Ishikawa (cell line): ENCODE measurements around the gene ZNF70.

Experiments used
- CEBPB ChIP-seq: IDR thresholded peaks from 2 replicates; pipeline ENCODE4 v1.6.1; 2012
- CREB1 ChIP-seq: IDR thresholded peaks from 2 replicates; pipeline ENCODE4 v1.6.1; 2012; ENCODE audit warnings: low read depth
- EGR1 ChIP-seq: IDR thresholded peaks from 2 replicates; pipeline ENCODE4 v1.6.1; 2012
- EP300 ChIP-seq: IDR thresholded peaks from 2 replicates; pipeline ENCODE4 v1.6.1; 2012; ENCODE audit warnings: borderline replicate concordance
- FOXM1 ChIP-seq: IDR thresholded peaks from 2 replicates; pipeline ENCODE4 v1.6.1; 2012; ENCODE audit warnings: low read depth, borderline replicate concordance
- NFIC ChIP-seq: IDR thresholded peaks from 2 replicates; pipeline ENCODE4 v1.6.1; 2012
- RAD21 ChIP-seq: IDR thresholded peaks from 2 replicates; pipeline ENCODE4 v1.6.1; 2012; ENCODE audit warnings: low read depth
- TAF1 ChIP-seq: IDR thresholded peaks from 2 replicates; pipeline ENCODE4 v1.6.1; 2012; ENCODE audit warnings: low read depth, mild to moderate bottlenecking
- TCF12 ChIP-seq: IDR thresholded peaks from 2 replicates; pipeline ENCODE4 v1.6.1; 2012; ENCODE audit warnings: low read depth
- TEAD4 ChIP-seq: IDR thresholded peaks from 2 replicates; pipeline ENCODE4 v1.6.1; 2012
- YY1 ChIP-seq: IDR thresholded peaks from 2 replicates; pipeline ENCODE4 v1.6.1; 2012; ENCODE audit warnings: low read depth
- ZBTB7A ChIP-seq: IDR thresholded peaks from 2 replicates; pipeline ENCODE4 v1.6.1; 2012; ENCODE audit warnings: low read depth
- TF ChIP-seq, protein P1 (sequence below): IDR thresholded peaks from 2 replicates; pipeline ENCODE4 v1.6.1; 2012; ENCODE audit warnings: low read depth, mild to moderate bottlenecking
- TF ChIP-seq, protein P2 (sequence below): IDR thresholded peaks from 2 replicates; pipeline ENCODE4 v1.6.1; 2012
- TF ChIP-seq, protein P3 (sequence below): IDR thresholded peaks from 2 replicates; pipeline ENCODE4 v1.6.1; 2012

ZNF70 gene

DNA sequence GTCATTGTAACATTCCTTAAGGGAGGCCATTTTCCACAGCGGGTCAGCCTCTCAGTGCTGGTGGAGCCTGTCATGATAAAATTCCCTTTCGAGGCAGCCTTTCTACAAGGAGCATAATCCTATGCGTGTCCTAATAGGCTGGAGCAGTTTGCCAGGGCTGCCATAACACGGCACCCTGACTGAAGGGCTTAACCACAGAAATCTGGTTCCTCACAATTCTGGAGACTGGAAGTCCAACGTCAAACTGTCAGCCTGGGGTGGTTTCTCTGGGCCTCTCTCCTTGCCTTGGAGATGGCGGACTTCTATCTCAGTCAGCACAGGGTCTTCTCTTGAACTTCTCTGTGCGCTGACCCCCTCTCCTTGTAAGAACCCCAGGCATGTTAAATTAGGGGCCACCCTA lies 61.5 kb downstream of the ZNF70 start:
- TF ChIP-seq ZBTB7A (no peak), TAF1 (no peak), CEBPB (no peak), TEAD4 (no peak), EGR1 (no peak), YY1 (no peak), NFIC (no peak), EP300 (no peak), RAD21 (no peak), FOXM1 (no peak), CREB1 (no peak), TCF12 (no peak)
- TF ChIP-seq, protein P1, sequence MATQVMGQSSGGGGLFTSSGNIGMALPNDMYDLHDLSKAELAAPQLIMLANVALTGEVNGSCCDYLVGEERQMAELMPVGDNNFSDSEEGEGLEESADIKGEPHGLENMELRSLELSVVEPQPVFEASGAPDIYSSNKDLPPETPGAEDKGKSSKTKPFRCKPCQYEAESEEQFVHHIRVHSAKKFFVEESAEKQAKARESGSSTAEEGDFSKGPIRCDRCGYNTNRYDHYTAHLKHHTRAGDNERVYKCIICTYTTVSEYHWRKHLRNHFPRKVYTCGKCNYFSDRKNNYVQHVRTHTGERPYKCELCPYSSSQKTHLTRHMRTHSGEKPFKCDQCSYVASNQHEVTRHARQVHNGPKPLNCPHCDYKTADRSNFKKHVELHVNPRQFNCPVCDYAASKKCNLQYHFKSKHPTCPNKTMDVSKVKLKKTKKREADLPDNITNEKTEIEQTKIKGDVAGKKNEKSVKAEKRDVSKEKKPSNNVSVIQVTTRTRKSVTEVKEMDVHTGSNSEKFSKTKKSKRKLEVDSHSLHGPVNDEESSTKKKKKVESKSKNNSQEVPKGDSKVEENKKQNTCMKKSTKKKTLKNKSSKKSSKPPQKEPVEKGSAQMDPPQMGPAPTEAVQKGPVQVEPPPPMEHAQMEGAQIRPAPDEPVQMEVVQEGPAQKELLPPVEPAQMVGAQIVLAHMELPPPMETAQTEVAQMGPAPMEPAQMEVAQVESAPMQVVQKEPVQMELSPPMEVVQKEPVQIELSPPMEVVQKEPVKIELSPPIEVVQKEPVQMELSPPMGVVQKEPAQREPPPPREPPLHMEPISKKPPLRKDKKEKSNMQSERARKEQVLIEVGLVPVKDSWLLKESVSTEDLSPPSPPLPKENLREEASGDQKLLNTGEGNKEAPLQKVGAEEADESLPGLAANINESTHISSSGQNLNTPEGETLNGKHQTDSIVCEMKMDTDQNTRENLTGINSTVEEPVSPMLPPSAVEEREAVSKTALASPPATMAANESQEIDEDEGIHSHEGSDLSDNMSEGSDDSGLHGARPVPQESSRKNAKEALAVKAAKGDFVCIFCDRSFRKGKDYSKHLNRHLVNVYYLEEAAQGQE, result no peak
- TF ChIP-seq, protein P2, sequence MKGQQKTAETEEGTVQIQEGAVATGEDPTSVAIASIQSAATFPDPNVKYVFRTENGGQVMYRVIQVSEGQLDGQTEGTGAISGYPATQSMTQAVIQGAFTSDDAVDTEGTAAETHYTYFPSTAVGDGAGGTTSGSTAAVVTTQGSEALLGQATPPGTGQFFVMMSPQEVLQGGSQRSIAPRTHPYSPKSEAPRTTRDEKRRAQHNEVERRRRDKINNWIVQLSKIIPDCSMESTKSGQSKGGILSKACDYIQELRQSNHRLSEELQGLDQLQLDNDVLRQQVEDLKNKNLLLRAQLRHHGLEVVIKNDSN, result no peak
- TF ChIP-seq, protein P3, sequence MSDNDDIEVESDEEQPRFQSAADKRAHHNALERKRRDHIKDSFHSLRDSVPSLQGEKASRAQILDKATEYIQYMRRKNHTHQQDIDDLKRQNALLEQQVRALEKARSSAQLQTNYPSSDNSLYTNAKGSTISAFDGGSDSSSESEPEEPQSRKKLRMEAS, result no peak
